GM19238 (cell line): Measurements from ENCODE around the gene IGF2R.

Experiments
- DNase-seq: peaks from one replicate; pipeline ENCODE4 v3.0.0; 2011; ENCODE audit warnings: low spot score; ENCODE audit not compliant: insufficient read length

IGF2R gene

DNA sequence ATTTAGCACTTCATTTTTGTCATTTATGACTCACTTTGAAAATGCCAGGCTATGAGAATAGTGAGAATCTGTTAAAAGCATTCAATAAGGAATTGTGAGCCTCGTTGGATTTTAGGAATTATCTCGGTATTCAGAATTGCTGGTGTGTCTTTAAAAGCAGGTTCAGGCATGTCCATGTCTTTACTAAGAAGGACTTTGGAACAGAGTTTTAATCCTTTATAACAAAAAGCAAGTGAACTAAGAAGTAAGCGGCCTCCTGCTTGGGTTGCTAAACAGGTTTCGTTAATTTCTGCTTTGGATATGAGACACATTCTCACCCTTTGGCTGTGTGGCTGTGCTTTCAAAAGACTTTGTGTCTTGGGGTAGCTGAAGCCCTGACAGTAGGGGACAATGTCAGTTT, 74.9 kb downstream of the IGF2R start:
- no peak for DNase-seq

DNA sequence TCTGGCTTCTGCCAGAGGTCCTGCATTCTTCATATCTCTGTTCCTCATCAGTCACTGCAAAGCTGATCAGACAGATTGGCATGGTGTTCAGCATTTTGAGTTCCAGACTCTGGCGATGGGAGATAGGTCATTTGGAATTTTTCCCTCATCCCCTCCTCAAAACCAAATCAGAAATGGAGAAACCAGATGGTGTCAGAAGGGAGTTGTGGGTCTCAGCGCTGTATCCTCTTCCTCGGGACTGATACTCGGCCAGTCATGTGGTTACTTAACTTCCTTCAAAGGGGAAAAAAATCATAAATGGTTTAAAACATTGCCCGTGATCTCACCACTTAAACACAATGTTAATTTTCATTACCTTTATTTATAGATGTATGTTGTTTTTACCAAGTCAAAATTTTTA, 75.8 kb downstream of the IGF2R start:
- no peak for DNase-seq

DNA sequence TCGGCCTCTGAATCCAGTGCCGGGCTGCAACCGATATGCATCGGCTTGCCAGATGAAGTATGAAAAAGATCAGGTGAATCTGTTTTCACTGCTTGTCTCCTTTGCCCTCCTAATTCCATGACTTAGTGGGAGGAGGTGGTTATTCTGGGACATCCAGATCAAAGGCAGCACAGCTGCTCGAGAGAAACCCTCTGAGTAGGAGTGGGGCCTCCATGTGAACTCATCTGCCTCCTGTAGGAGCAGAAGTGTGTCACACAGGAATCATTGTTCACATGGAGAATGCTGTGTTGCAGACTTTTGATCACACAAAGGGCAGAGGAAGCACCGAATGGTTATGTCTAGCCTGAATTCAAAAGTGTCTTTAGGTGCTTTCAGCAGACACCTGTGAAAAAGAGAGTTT, 79.6 kb downstream of the IGF2R start:
- no peak for DNase-seq

DNA sequence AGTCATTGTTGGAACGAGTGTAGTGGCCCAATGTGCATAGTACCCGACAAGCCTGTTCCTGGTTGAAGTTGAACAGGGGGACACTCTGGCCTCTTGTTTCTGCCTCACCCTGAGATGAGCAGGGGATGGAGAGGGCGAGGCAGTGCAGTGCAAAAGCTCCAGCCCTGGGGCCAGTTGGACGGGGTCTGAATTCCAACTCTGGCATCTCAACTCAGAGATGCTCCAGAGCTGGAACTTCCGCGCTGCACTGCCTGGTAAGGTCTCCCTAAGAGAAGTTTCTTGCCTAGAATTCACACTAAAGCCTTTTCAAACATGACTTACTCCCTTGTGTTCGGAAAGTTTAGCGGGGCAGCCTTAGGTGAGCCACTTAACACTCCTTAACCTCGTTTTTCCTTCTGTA, 80.5 kb downstream of the IGF2R start:
- DNase-seq = no peak

DNA sequence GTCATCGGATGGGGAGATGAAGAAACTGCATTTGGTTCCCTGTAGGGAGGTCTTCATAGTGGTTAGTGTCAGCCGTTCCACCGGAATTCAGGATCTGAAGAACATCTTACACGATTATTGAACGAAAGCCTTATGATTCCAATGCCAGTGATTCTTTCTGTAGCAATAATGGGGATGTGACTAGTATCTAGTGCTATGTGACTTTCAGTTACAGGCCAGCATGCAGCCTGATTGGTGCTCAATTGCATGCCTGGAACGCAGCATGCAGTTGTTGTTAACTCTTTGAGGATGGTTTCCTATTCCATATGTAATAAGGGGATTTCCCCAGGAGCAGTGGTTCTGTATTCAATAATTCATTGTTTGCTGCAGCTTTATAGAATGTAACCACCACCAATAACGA, 81.1 kb downstream of the IGF2R start:
- DNase-seq = no peak

DNA sequence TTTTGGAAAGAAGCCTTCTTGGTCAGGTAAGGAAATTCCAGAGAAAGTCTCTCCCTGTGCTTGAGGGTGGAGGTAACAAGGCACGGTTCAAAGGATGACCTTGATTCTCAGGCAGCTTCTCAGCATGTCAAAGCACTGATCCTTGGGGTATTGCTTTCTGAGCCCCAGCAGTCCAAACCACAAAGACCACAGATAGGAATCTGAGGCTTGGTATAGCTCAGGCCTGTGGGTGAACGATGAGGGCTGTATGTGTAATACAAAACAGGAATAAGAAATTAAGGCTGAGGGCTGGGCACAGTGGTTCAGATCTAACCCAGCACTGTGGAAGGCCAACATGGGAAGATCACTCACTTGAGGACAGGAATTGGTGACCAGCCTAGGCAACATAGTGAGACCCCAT, 82.5 kb downstream of the IGF2R start:
- DNase-seq = no peak

DNA sequence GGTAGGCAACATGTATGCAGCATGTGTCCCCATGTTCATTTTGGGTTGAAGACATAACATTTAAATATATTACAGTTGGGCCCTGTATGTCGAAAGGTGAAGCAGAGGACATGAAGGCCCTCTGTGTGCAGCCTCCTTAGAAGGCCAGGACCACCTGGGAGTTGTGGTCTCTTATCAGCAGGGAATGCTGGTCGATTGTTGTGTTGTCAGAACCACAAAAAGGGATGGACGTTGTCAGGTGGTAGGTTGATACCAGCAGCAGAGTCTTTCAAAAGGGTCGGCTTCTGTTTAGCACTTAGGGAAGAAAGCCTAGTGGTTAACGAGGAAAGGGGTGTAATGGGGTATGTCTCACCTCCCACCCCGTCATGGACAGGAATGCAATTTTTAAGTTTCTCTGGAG, 85.4 kb downstream of the IGF2R start:
- DNase-seq = no peak

DNA sequence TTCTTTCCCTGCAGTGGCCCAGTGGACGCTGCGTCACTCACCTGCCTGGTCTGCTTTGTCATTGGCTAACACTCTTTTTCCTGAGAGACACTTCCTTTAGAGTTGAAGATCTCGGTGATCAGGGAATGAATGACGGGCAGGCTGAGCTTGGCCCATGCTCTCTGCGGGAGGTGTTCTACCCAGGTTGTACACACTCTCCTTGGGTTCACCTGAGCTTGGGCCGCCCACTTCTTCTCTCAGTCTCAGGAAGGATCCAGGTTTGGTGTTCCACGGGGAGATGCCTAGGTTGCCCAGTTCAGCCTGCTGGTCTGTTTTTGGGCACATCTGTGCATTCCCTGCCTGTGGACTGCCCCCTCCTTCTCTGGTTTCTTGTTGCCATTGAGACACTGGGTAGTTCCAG, 86.0 kb downstream of the IGF2R start:
- DNase-seq = no peak

DNA sequence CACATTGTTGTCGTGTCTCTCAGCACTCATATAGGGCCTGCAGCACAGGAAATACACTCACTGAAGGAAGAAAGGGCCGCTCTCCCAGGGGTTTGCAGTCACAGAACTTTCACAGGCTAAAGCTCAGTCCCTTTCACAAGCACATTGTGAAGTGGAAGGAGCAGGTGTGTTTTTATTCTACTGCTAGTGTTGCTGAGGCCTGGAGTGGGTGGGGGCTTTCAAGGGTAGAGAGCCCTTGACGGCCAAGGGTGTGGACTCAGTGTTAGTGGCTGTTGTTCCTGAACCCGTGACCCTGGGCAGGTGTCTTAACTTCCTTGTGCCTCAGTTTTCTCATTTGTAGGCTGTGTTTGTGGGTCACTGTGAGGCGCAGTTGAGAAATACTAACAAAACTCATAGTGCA, 86.5 kb downstream of the IGF2R start:
- no peak for DNase-seq

DNA sequence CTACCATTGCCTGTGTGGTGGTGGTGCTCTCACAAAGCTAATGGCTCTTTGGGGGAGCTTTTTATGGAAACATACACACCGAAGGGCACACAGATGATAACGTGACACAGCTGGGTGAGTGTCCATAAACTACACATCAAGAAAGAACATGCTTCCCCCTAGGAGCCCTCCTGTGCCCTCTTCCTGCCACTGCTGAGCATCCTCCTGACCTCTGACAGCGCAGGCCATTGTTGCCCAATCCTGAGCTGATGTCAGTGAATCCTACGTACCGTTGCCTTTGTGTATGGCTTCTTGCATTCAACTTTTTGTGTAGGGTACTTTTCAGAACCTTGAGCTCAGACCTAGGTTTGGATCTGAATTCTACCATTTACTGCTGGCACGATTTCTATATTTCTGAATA, 86.9 kb downstream of the IGF2R start:
- no peak for DNase-seq

DNA sequence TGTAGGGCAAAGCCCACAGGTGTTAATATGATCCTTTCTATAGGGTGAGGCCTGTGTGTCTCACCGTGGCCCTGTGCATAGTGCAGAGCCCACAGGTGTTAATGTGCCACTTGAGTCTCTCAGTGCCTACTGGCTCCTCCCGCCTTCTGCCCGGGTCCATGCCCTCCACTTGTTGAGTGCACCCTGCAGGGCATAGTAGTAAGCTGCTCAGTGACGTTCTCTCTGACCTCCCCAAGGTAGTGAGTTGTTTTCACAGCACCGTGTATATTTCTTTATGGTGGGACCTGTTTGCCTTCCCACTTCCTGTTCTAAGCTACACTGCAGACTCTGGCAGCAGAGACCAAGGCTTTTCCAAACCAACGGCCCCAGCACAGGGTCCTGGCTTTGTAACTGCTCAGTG, 88.2 kb downstream of the IGF2R start:
- DNase-seq = no peak

DNA sequence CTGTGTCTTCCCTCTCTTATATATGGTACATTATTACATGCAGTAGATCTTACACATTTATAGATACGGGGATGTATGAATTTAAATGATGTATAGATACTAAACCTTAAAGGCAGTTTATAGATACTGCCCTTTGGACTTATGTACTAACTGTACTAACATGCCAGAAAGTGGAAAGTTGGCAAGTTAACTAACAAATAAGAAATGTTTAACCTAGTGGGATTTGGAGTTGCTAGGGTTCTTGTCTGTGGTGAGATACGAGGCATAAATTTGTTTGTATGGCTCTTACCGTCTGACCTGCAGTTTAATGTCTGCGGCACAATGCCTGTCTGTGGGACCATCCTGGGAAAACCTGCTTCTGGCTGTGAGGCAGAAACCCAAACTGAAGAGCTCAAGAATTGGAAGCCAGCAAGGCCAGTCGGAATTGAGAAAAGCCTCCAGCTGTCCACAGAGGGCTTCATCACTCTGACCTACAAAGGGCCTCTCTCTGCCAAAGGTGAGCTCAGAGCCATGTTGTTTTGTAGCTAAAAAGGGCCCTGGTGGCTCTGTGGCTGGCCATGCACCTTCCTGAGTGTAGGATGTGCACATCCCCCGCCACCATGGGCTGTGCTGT, 89.8 kb downstream of the IGF2R start:
- DNase-seq = no peak

DNA sequence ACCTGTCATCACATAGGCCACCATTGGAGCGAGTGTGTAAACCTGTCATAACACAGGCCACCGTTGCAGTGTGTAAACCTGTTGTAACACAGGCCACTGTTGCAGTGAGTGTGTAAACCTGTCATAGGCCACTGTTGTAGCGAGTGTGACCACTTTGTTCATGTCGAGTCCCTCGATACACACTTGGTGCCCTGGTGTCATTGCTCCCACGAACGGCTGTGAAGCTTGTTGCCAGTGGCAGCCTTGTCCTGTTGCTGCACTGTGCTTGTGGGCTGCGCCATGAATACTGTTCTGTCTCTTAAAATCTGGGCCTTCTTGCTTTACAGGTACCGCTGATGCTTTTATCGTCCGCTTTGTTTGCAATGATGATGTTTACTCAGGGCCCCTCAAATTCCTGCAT, 91.3 kb downstream of the IGF2R start:
- DNase-seq = no peak

DNA sequence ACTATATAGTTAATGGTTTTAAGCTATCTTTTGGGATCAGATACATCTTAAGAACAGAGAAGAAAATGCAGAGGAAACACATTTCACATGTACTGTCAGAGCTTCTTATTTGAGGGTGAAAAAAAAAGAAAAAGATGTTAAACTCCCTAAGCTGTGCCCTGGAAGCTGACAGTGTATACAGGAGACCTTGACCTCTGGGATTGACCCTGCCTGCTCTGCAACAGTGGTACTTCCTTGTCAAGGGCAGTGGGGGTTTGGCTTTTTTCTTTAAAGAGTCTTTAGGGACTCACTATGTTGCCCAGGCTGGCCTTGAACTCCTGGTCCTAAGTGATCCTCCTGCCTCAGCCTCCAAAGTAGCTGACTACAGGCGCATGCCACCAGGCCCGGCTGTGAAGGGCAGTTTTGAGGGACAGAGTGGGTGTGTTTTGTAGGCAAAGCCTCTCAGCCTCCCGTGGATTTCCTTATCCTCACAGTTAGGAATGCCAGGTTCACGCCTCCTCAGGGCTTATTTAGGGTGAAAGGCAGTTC, 92.1 kb downstream of the IGF2R start:
- DNase-seq = no peak

DNA sequence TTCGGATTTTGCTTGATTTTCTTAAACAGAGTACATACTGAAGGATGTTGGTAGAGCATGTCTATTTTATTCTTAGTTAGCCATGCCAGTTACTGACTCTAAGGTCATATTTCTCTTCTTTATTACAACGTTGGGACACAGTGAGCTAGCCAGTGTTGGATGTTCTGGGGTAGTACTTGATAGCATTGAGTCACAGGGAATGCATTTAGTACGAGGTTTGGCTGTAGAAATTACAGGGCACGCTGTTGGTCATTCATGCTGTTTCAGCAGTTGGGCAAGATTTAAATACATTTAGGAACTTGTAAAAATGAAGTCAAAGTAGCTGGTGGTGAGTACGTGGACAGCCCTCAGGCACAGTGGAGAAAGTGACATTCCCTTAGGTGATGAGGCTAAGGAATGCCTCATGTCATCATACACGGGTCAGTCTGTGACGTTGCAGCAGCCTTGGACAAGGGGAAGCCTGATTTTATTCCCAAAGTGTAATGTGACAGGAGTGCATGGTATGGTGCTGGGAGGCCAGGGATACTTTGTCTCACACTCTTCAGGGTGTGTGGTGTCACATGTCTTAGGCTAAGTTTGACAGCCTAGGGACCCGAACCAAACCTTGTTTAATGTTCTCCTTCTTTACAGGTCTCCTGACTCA, 95.0 kb downstream of the IGF2R start:
- no peak for DNase-seq

DNA sequence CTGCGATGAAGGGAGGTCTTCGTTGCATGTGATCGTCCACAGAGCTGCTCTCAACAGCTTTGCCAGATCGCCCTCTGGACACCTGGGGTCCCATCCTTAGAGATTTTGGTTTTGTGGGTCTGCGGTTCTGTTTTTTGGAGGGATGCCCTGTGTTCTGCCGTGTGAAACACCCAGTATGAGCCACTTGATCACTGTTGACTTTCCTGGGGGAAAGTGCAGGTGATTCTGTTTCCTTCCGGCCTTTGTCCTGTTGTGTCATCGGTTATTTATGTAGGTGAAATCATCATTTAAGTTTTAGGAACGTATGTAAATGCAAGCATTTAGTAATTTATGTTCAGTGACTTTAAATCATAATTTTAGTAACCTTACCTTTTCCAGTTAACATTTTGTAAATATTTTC, 96.3 kb downstream of the IGF2R start:
- DNase-seq = no peak

DNA sequence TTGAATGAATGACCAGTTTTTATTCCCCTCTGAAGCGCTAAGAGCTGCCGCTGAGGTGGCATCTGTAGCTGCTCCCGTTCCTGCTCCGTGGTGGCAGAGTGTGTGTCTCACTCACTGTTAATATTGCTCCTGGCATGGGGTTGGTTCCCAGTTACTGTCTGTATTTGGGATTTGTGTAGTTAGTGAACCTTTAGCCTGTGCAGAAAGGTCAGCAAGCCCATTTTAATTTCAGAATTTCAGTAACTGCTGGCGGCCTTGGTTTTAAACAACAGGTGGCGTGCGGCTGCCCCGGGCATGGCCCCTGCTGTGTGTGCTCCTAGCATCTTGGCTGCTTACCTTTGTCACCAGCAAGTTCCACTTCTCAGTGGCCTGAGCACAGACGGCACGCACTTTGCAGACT, 98.7 kb downstream of the IGF2R start:
- no peak for DNase-seq

DNA sequence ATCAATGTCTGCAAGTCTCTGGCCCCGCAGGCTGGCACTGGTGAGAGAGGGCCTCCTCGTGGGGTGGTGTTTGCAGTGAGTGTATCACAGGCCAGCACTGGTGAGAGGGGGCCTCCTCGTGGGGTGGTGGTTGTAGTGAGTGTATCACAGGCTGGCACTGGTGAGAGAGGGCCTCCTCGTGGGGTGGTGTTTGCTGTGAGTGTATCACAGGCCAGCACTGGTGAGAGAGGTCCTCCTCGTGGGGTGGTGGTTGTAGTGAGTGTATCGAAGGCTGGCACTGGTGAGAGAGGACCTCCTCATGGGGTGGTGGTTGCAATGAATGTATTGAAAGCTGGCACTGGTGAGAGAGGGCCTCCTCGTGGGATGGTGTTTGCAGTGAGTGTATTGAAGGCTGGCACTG, 99.5 kb downstream of the IGF2R start:
- DNase-seq = no peak

DNA sequence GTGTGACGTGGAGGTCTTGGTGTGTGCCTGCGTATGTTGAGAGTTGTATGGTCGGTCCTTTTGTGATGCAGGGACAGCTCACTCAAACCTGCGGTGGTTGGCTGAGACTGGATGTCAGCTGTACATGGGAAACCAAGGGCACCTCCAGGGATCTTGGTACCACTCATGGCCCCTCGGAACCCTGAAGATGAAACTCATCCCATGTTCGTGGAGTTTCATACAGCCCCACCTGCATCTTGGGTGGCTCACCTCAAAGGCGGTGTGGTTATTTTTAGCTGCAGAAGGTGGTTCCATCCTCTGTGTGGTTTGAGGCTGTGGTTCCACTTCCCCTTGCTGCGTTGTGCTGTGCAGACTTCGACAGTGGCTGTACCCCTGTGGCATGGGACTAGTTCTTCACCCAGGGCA, 100.2 kb downstream of the IGF2R start:
- peak; percentile 30 for DNase-seq

DNA sequence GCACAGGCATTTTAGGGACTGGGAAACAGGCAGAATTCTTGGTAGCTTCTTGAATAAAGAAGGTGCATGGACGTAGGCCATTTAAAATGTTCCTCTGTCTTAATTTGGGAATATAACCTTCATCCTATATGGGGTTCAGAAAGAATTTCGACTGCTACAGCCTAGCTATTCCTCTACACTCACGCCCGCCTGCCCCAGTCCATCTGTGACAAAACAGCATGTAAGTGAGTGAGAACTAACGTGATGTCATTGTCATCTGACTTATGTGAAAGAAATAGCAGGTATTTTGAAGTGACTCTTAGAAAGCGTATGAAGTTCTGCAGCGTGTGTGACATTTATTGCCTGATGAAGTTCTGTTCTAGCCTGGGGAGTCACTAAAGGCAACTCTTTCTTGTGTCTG, 100.6 kb downstream of the IGF2R start:
- DNase-seq = no peak

DNA sequence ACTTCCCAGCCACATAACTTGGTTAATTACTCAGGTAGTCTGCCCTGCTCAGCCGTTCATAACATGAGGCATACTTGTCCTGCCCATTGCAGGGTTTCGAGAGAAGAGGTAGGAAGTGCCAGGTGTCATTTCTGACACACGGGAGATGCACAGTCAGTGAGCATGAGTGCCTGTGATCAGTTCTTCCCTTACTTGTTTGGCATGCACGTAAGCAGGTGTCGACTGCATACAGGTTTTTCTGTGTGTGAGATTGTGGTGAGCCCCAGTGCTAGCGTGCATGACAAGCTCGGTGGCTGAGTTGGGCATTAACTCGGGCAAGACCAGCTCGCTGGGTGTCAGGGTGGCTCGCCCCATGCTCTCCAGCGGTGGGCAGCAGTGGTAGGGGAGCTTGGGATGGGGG, 101.5 kb downstream of the IGF2R start:
- DNase-seq = no peak

DNA sequence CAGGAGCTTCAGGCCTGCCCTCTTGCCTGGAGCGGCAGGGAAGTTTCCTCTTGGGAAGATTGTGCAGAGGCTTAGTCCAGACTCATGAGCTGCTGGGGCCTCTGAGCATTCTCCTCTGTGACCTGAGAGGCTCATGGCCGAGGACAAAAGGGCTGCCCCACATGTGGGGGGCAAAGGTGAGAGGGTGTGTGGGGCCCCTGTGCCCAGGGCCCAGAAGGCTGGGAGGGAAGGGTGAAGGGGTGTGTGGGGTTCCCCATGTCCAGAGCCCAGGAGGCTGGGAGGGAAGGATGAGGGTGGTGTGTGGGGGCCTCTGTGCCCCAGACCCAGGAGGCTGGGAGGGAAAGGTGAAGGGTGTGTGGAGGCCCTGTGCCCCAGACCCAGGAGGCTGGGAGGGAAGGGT, 101.9 kb downstream of the IGF2R start:
- DNase-seq = no peak
